Loucy (cell line): ENCODE results near the gene IGF1R.

Experiments used
- CTCF ChIP-seq: fragments of 200-600 bp; sonication (generic); conservative IDR thresholded peaks from 2 replicates; pipeline ENCODE4 v1.5.1; 2014; ENCODE audit warnings: mild to moderate bottlenecking, antibody characterized with exemption, low read length
- EZH2phosphoT487 ChIP-seq: fragments of 200-600 bp; IDR thresholded peaks from 2 replicates; pipeline ENCODE4 v1.6.1; 2018; ENCODE audit warnings: antibody characterized with exemption, mild to moderate bottlenecking, moderate library complexity, borderline replicate concordance

DNA sequence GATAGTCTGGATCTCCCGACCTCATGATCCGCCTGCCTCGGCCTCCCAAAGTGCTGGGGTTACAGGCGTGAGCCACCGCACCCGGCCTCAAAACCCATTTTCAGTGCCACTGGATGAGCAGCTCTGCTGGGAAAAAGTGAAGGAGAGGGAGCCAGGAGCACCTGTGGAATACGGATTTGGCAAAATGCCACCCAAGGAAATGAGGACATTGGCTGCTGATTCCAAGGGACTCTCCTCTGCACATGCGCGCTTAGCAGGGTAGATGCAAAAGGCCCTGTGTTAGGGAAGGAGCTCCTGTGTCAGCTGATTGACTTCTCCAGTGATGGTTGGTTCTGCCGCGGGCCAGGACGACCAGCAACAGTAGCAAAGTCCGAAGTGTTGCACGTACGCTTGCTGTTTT lies 43.4 kb upstream of the IGF1R start:
- TF ChIP-seq CTCF (no peak), EZH2phosphoT487 (no peak)
